HG02571 (cell line): Measurements from ENCODE around the gene CACNG8.

Source experiments
- ATAC-seq: cut with Tn5 transposase; IDR thresholded peaks from one replicate; pipeline ENCODE4 v1.9.1; 2021; ENCODE audit warnings: mild to moderate bottlenecking, moderate library complexity; ENCODE audit not compliant: unreplicated experiment

Gene CACNG8

DNA sequence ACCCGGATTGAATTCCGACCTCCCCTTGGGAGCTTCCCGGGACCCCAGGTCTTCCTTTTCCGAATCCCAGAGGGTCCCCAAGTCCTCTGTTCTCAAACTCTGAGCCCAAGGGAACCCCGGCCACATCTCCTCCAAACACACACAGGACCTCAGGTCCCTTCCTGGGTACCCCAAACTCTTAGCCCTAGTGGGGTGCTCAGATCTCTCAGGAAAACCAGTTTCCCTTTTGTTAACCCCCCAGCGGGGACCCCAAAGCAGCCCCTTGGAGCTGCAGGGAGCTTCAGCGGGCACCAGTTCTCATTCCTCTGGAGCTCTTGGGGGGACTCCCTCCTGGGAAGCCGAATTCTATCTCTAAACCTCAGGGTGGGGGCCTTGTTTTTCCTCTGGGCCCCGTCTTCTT is 29.5 kb downstream of the CACNG8 start:
- ATAC-seq, result no peak

DNA sequence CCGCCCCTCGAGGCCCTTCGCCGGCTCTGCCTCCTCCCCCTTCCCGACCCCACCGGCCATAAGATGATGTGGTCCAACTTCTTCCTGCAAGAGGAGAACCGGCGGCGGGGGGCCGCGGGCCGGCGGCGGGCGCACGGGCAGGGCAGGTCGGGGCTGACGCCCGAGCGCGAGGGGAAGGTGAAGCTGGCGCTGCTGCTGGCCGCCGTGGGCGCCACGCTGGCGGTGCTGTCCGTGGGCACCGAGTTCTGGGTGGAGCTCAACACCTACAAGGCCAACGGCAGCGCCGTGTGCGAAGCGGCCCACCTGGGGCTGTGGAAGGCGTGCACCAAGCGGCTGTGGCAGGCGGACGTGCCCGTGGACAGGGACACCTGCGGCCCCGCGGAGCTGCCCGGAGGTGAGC is 30.1 kb downstream of the CACNG8 start:
- ATAC-seq, result no peak

DNA sequence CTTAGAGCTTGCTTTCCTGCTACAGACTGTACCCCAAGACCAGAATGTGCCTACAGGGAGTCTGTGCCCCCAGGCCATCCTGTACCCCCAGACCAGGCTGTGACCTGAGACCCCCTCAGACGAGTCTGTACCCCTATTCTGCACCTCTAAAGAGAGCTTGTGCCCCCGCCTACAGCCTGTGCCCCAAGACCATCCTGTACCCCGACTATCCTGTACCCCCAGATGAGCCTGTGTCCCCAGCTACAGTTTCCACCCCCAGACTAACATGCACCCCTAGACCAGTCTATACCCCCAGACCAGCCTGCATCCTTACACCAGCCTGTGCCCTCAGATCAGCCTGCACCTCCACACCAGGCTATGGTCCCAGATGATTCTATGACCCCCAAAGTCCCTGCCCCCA is 30.7 kb downstream of the CACNG8 start:
- ATAC-seq, result no peak

DNA sequence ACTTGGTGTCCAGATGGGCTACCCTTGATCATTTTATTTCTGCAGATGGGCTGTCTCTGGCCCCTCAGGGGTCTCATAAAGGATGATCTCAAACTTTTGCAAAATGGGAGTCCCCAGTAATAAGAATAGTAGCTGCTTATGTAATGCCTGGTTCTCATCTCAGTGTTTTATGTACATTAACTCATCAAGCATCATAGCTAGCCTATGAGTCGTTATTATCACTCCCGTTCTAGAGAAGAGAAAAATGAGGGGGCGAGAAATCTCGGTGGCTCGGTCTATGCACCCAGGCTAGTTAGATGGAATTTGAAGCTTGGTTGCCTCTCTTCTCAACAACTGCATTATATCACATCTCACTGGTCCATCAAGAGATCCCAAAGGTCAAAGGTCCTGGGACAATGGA is 32.1 kb downstream of the CACNG8 start:
- ATAC-seq, result no peak

DNA sequence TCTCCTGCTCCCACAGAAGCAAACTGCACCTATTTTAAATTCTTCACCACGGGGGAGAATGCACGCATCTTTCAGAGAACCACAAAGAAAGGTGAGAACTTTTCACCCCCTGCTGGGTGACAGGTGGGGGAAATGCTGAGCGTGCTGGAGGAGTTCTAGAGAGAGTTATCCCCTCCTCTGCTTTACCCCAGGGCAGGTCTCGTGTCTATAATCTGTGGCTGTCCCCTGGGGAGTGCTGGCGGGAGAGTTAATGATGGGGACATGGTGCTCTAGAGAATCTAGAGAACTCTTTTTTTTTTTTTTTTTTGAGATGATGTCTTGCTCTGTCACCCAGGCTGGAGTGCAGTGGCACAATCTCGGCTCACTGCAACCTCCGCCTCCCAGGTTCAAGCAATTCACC is 35.5 kb downstream of the CACNG8 start:
- no peak for ATAC-seq

DNA sequence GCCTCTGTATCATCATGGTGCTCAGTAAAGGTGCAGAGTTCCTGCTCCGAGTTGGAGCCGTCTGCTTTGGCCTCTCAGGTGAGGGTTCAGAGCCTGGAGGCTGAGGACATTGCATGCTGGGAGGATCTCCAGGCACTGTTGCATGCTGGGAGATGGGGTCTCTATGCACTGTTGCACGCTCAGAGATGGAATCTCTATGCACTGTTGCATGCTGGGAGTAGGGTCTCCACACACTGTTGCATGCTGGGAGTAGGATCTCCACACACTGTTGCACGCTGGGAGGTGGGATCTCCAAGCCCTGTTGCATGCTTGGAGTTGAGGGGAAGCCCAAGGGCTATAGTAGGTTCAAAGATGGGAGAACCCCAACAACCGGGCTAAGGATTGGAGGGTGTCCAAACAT is 37.0 kb downstream of the CACNG8 start:
- no peak for ATAC-seq

DNA sequence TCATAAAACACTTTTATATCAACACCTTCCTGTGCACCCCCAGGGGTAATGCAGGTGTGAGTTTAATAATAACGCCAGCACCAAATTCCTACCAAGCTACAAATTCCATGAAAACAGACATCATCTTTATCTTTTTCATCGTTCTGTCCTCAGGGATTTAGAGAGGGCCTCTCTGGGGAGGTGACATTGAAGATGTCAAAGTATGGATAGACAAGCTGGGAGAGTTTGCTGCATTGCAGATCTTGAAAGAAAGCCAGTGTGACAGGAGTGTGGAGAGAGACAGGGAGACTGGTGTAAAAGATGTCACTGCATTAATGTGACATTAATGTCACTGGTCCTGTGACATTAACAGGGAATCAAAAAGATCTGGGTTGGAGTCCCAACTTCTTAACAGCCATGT is 38.8 kb downstream of the CACNG8 start:
- ATAC-seq, result no peak

DNA sequence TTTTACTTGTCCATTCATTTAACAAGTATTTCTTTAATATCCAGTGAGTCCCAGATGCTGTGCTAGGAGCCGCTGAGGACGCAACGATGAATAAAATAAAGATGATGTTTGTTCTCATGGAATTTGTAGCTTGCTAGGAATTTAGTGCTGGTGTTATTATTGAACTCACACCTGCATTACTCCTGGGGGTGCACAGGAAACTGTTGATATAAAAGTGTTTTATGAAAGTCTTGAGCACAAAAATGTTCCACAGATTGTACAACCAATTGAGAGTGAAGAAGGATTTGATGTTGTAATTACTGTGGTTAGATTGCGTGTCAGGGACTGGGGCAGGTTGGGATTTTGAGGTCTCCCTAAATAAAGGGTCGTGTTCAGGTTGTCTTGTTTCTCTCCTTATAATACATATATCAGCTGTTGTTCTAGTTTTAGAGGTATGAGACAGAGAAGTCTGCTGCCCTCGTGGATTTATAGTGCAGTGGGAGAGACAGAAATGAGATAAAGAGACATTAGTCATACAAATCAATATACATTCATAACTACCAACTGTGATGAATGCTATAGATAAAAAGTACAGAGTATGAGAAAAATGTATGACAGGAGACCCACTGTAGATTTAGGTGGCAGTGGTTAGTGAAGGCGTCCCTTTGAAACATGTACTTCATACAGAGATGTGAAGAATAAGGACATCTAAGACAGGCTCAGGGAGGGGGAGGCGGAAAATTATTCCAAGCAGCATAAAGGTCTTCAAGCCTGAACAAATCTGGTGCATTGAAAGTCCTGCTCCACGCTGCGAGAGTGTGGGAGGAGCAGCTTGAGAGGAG is 40.0 kb downstream of the CACNG8 start:
- ATAC-seq, result no peak

DNA sequence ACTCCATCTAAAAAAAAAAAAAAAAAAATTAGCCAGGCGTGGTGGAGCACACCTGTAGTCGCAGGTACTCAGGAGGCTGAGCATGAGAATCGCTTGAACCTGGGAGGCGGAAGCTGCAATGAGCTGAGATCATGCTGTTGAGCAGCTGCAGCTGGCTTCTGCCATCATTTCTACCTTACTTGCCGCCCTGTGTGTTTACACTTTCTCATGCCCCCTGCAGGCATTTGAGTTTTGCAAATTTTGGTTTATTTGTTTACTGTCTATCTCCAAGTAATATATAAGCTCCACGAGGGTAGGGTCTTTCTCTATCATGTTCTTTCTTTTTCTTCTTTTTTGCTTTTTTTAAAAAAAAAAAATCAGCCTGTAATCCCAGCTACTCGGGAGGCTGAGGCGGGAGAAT is 46.7 kb downstream of the CACNG8 start:
- ATAC-seq, result no peak

DNA sequence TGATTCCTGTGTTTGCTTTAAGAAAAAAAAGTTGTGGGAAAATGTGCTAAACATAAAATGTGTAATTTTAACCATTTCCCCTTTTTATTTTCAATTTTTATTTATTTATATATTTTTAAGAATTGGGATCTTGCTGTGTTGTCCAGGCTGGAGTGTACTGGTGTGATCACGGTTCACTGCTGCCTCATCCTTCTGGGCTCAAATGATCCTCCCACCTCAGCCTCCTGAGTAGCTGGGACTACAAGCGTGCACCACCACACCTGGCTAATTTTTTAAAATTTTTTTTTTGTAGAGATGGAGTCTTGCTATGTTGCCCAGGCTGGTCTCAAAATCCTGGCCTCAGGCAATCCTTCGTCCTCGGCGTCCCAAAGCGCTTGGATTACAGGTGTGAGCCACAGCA is 47.7 kb downstream of the CACNG8 start:
- no peak for ATAC-seq

DNA sequence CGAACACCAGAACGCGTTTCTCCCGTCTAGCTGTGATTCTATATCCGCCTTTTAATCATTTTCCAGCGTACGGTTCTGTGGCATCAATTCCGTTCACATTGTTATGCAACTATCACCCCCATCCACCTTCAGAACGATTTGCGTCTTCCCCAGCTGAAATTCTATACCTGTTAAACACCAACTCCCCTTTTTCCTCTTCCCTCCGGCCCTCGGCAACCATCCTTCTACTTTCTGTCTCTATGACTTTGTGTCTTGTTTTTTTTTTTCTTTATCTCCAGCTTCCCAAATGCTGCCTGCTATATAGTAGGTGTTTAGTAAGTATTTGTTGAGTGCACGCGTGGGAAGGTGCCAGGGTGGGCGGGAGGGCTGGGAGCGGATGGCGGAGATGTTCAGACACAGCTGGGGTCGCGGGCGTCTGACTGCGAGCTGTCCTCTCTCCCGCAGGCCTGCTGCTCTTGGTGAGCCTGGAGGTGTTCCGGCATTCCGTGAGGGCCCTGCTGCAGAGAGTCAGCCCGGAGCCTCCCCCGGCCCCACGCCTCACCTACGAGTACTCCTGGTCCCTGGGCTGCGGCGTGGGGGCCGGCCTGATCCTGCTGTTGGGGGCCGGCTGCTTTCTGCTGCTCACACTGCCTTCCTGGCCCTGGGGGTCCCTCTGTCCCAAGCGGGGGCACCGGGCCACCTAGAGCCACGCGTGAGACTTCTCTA is 48.9 kb downstream of the CACNG8 start:
- ATAC-seq, result no peak

DNA sequence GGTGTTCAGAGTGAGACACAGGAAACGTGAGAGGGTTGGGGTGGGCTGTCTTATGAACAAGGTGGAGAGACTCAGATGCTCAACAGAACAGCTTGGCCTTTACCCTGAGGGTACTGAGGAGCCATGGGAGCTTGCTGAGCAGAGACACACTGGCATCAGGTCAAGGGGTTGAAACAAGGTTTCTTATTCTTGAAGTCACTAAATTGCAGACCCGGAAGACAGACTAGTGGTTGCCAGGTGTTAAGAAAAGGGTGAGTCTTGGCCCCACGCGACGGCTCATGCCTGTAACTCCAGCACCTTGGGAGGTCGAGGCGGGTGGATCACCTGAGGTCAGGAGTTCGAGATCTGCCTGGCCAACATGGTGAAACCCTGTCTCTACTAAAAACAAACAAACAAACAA is 51.1 kb downstream of the CACNG8 start:
- ATAC-seq, result no peak

DNA sequence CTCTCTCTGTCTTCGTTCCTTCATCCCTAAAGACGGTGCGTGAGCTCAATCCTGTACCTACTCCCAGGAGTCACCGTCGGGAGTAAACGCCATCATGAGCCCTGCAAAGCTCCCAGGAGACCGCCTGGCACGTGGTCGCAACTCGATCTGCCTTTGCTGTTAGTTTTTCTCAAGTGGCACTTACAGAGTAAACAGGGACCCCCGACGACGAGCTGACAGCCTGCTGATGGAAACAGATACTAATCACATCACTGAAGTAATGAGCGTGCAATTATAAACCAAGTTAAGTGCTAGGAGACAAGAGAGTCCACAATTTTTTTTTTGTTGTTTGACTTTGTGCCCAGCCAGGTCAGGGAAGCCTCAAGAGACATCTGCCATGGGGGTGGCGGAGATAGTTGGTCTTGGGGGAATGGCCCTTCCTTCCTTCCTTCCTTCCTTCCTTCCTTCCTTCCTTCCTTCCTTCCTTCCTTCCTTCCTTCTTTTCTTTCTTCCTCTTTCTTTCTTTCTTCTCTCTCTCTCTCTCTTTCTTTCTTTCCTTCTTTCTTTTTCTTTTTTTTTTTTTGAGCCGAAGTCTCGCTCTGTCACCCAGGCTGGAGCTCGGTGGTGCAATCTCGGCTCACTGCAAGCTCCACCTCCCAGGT is 52.3 kb downstream of the CACNG8 start:
- no peak for ATAC-seq

DNA sequence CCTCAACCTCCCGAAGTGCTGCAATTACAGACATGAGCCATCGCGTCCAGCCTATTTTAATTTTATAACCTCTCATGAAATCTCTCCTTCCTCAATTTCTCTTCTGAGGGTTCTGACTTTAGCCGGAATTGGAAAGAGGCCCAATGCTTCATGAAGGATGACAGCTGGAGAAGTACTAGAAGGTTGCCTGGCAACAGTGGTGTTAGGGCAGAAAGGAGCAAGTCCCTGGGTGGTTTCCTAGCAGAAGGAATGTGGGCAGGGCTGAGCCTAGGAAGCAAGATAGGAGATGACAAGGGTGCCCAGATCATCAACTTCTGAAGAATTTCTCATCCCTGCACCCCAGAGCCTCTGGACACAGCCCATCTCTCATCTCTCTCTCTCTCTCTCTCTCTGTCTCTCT is 54.5 kb downstream of the CACNG8 start:
- ATAC-seq, result no peak

DNA sequence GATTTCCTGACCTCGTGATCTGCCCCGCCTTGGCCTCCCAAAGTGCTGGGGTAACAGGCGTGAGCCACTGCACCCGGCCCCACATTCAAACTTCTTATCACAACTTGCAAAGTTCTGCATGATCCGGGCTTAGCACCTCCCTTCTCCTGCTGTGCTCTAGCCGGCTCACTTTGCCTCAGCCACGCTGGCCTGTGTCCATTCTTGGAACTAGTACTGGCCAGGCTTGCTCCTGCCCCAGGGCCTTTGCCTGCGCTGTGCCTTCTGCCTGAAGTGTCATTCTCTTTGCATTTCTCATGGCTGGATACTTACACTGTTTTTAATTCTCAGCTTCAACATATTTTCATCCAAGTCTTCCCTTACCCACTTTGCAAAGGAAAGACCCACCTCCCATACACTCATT is 58.6 kb downstream of the CACNG8 start:
- ATAC-seq, result no peak

DNA sequence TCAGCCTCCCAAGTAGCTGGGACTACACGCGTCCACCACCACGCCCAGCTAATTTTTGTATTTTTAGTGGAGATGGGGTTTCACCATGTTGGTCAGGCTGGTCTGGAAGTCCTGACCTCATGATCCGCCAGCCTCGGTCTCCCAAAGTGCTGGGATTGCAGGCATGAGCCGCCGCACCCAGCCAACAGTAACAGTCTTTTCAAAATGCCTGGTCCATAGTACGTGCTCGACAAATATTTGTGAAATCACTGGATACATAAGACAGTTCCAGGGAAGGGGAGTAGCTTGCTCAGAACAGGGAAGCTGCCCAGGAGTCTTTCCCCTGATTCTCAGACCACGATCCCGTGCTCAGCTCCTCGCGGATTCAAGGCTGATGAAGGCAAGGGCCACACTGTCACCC is 59.2 kb downstream of the CACNG8 start:
- ATAC-seq, result no peak

DNA sequence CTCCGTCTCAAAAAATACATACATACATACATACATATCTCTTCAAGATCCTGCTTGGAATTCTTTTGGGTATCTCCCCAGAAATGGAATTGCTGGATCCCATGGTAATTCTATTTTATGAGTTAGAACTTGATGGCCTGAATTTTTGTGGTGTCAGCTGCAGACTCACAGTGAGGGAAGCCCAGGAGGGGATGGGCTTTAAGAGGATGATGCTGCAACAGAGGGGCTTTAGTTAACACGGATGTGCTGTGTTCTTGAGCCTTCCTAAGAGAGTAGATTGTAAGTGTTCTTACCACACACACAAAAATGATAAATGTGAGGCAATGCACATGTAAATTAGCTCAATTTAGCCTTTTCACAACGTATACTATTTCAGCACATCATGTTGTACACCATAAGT is 60.5 kb downstream of the CACNG8 start:
- no peak for ATAC-seq

DNA sequence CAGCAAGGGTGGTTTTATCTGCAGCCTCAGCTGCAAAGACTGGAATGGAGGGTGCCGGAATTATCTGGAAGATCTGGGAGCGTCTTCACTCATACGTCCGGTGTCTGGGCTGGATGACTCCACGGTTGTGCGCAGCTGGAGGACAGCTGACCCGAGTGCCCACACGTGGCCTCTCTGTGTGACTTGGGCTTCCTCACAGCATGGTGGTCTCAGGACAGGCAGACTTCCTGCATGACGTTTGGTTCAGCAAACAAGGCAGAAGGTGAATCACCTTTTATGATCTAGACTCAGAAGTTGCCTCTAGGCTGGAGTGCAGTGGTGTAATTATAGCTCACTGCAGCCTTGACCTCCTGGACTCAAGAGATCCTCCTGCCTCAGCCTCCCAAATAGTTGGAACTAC is 61.9 kb downstream of the CACNG8 start:
- ATAC-seq, result no peak

DNA sequence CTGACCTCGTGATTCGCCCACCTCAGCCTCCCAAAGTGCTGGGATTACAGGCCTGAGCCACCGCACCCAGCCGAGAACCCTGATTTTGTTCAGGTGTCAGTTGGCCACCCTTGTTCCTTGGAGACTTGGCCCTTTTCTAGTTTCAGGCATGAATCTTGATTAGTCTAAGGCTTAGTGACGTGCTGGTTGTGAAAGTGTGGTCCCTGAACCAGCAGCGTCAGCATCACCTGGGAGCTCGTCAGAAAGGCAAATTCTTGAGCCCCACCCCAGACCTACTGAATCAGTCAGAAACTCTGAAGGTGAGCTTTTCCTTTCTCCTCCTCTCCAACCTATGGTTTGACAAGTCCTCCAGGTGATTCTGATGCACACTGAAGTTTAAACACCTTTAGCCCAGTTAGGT is 63.9 kb downstream of the CACNG8 start:
- ATAC-seq, result no peak

DNA sequence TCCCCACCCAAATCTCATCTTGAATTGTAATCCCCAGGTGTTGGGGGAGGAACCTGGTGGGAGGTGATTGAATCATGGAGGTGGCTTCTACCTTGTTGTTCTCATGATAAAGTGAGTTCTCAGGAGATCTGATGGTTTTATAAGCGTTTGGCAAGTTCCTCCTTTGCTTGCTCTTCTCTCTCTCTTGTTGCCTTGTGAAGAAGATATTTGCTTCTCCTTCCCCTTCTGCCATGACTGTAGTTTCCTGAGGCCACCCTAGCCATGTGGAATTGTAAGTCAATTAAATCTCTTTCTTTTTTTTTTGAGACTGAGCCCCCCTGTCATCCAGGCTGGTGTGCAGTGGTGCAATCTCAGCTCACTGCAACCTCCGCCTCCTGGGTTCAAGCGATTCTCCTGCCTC is 66.6 kb downstream of the CACNG8 start:
- ATAC-seq, result no peak

DNA sequence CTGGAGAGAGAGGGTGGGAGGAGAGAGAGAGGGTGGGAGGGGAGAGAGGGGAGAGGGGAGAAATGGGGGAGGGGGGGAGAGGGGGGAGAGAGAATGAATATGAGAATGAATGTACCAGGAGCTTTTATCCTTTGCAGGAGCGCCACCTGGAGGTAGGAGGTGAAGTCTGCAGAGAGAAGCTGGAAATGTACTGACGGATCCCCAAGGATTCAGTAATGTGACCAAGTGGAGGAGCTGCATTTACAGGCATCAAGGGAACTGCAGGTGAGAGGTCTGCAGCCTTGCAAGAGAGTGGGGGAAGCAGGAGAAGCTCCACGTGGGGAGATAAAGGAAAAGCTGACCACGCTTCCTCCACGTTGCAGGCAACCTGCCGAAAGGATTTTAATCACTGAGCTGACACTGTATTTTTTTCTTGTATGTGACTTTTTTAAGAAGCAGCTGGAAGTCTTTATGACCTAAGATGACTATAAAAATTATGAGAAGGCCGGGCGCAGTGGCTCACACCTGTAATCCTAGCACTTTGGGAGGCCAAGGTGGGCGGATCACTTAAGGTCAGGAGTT is 67.3 kb downstream of the CACNG8 start:
- no peak for ATAC-seq
